Measurements from ENCODE around the gene RNF207. TPM values are rescaled to one million over a fixed set of nuclear protein-coding genes. Genes with fewer than 3 reads are reported as not detected.
A peak's percentile ranks its signal among the peaks of the same experiment; 100 is the strongest.
"Not testable (repeated sequence)": the region's sequence is repeated elsewhere in the genome, so short reads cannot be mapped to it uniquely, and the experiment has no call there.

RNF207 gene
- total RNA-seq, 1 experiment from 2014 or later, result 0.32 TPM

- DNase-seq (ENCODE audit: low read depth), result peak; percentile 98
Observed at GRCh38 chr1:6199298-6200187, 6.4 kb upstream of the RNF207 start, which contains the start of gene RPL22. Gene RPL22, minus strand, starts transcription at chr1:6199595. Its CDS starts 22 bp downstream, at chr1:6199573.

- no peak for DNase-seq (ENCODE audit: low read depth)
Observed at GRCh38 chr1:6200188-6200809, 5.6 kb upstream of the RNF207 start.

- no peak for DNase-seq (ENCODE audit: low read depth)
Observed at GRCh38 chr1:6202256-6202655, 3.7 kb upstream of the RNF207 start.

GRCh38 chr1:6206520-6206855, 569 bp downstream of the RNF207 start:
- no peak for DNase-seq (ENCODE audit: low read depth)

- no peak for DNase-seq (ENCODE audit: low read depth)
Observed at GRCh38 chr1:6207075-6207885, 1.4 kb downstream of the RNF207 start.

- DNase-seq (ENCODE audit: low read depth), result no peak
Observed at GRCh38 chr1:6207921-6208320, 2.0 kb downstream of the RNF207 start.

GRCh38 chr1:6208723-6209660, 3.1 kb downstream of the RNF207 start:
- DNase-seq (ENCODE audit: low read depth), result peak; percentile 24

GRCh38 chr1:6209661-6210580, 4.0 kb downstream of the RNF207 start:
- no peak for DNase-seq (ENCODE audit: low read depth)

- no peak for DNase-seq (ENCODE audit: low read depth)
Observed at GRCh38 chr1:6210591-6211355, 4.9 kb downstream of the RNF207 start.

- no peak for DNase-seq (ENCODE audit: low read depth)
Observed at GRCh38 chr1:6211731-6212130, 5.8 kb downstream of the RNF207 start.

GRCh38 chr1:6212193-6212959, 6.5 kb downstream of the RNF207 start:
- no peak for DNase-seq (ENCODE audit: low read depth)

- no peak for DNase-seq (ENCODE audit: low read depth)
Observed at GRCh38 chr1:6218375-6219164, 12.7 kb downstream of the RNF207 start.

- not testable (repeated sequence) for DNase-seq (ENCODE audit: low read depth)
Observed at GRCh38 chr1:6219641-6220040, 13.7 kb downstream of the RNF207 start.

- DNase-seq (ENCODE audit: low read depth), result no peak
Observed at GRCh38 chr1:6220236-6220635, 14.3 kb downstream of the RNF207 start.

GRCh38 chr1:6221210-6221784, 15.4 kb downstream of the RNF207 start:
- DNase-seq (ENCODE audit: low read depth), result no peak

- no peak for DNase-seq (ENCODE audit: low read depth)
Observed at GRCh38 chr1:6222636-6223035, 16.7 kb downstream of the RNF207 start.

- DNase-seq (ENCODE audit: low read depth), result no peak
Observed at GRCh38 chr1:6223617-6224016, 17.7 kb downstream of the RNF207 start.
